Liver (tissue), 9 donors: ENCODE data around the gene THEMIS. TPM values are rescaled to one million over a fixed set of nuclear protein-coding genes. Genes with fewer than 3 reads are reported as not detected.

ENCODE experiments used
- DNase-seq: peaks from one replicate; pipeline ENCODE4 v3.0.0-alpha.2; 2017; ENCODE audit warnings: low spot score
- H3K27ac ChIP-seq, 2 donors: one replicate each; pipeline ENCODE4 v1.7.0; 2013; ENCODE audit warnings: inconsistent platforms in 2 of 2, low read length in 2 of 2, control low read depth in 1 of 2, low read depth in 1 of 2, mild to moderate bottlenecking in 1 of 2
- H3K27me3 ChIP-seq, 4 donors: one replicate each; pipeline versions ENCODE4 v1.6.1 to v1.7.0; 2013; ENCODE audit warnings: low read length in 3 of 4, inconsistent platforms in 1 of 4, mild to moderate bottlenecking in 1 of 4, moderate library complexity in 1 of 4; ENCODE audit not compliant: control insufficient read depth in 4 of 4, insufficient read depth in 4 of 4
- H3K36me3 ChIP-seq, 4 donors: one replicate each; pipeline versions ENCODE4 v1.6.1 to v1.7.0; 2013; ENCODE audit warnings: low read length in 3 of 4, mild to moderate bottlenecking in 3 of 4, low read depth in 1 of 4, moderate library complexity in 1 of 4; ENCODE audit not compliant: control insufficient read depth in 4 of 4, insufficient read depth in 3 of 4
- H3K4me1 ChIP-seq, 4 donors: one replicate each; pipeline versions ENCODE4 v1.6.1 to v1.7.0; 2013; ENCODE audit warnings: low read length in 3 of 4, mild to moderate bottlenecking in 3 of 4, moderate library complexity in 1 of 4; ENCODE audit not compliant: control insufficient read depth in 4 of 4, insufficient read depth in 4 of 4
- H3K4me3 ChIP-seq, 3 donors: one replicate each; pipeline versions ENCODE4 v1.6.1 to v1.7.0; 2013; ENCODE audit warnings: low read length in 3 of 3, control low read depth in 1 of 3, low read depth in 1 of 3, mild to moderate bottlenecking in 1 of 3
- H3K9ac ChIP-seq, 2 donors: one replicate each; pipeline ENCODE4 v1.7.0; 2013; ENCODE audit warnings: low read length in 2 of 2, mild to moderate bottlenecking in 2 of 2, moderate library complexity in 2 of 2, control low read depth in 1 of 2, low read depth in 1 of 2
- H3K9me3 ChIP-seq, 4 donors: one replicate each; pipeline versions ENCODE4 v1.6.1 to v1.7.0; 2013; ENCODE audit warnings: low read length in 3 of 4; ENCODE audit not compliant: control insufficient read depth in 4 of 4
- ATF3 ChIP-seq: IDR thresholded peaks from 2 replicates; pipeline ENCODE4 v1.6.1; 2016; ENCODE audit warnings: antibody characterized with exemption
- EGR1 ChIP-seq, 2 donors: IDR thresholded peaks; 2 replicates each; pipeline ENCODE4 v1.6.1; 2016 to 2018; ENCODE audit warnings: antibody characterized with exemption in 2 of 2, low read depth in 2 of 2
- FOXA1 ChIP-seq: IDR thresholded peaks from 2 replicates; pipeline ENCODE4 v1.6.1; 2016; ENCODE audit warnings: antibody characterized with exemption
- FOXA2 ChIP-seq: IDR thresholded peaks from 2 replicates; pipeline ENCODE4 v1.6.1; 2016; ENCODE audit warnings: antibody characterized with exemption
- GABPA ChIP-seq, 2 donors: IDR thresholded peaks in 1 of 2; conservative IDR thresholded peaks in 1 of 2; 2 replicates each; pipeline ENCODE4 v1.6.1; 2016; ENCODE audit warnings: antibody characterized with exemption in 2 of 2, mild to moderate bottlenecking in 1 of 2, moderate library complexity in 1 of 2
- HNF4G ChIP-seq: IDR thresholded peaks from 2 replicates; pipeline ENCODE4 v1.6.1; 2016; ENCODE audit warnings: antibody characterized with exemption
- JUND ChIP-seq, 2 donors: IDR thresholded peaks; 2 replicates each; pipeline ENCODE4 v1.6.1; 2016; ENCODE audit warnings: antibody characterized with exemption in 2 of 2
- NR2F2 ChIP-seq: IDR thresholded peaks from 2 replicates; pipeline ENCODE4 v1.6.1; 2016; ENCODE audit warnings: antibody characterized with exemption
- RAD21 ChIP-seq, 2 donors: IDR thresholded peaks; 2 replicates each; pipeline ENCODE4 v1.6.1; 2016; ENCODE audit warnings: antibody characterized with exemption in 2 of 2, mild to moderate bottlenecking in 2 of 2
- RXRA ChIP-seq, 2 donors: IDR thresholded peaks; 2 replicates each; pipeline ENCODE4 v1.6.1; 2017 to 2018; ENCODE audit warnings: antibody characterized with exemption in 2 of 2, mild to moderate bottlenecking in 1 of 2
- SP1 ChIP-seq: IDR thresholded peaks from 2 replicates; pipeline ENCODE4 v1.6.1; 2018; ENCODE audit warnings: antibody characterized with exemption, mild to moderate bottlenecking
- TAF1 ChIP-seq: conservative IDR thresholded peaks from 2 replicates; pipeline ENCODE4 v1.6.1; 2016; ENCODE audit warnings: antibody characterized with exemption, mild to moderate bottlenecking
- YY1 ChIP-seq: IDR thresholded peaks from 2 replicates; pipeline ENCODE4 v1.6.1; 2016; ENCODE audit warnings: antibody characterized with exemption, mild to moderate bottlenecking
- ZBTB33 ChIP-seq: IDR thresholded peaks from 2 replicates; pipeline ENCODE4 v1.6.1; 2016; ENCODE audit warnings: antibody characterized with exemption
- WGBS: extraction: QIAGEN DNeasy Blood & Tissue Kit; methylation state at CpG from one replicate; pipeline ENCODE4 v1.1.7; 2013; 5-methylcytosine and 5-hydroxymethylcytosine counted together
- polyA plus RNA-seq, 2 donors: library from polyadenylated mRNA; stranded (reverse) in 1 of 2; unstranded in 1 of 2; fragments of 200-250 nt in 1 of 2; fragments of >200 nt in 1 of 2; fragmentation: Nextera tagmentation in 1 of 2; extraction: Ambion mirVana in 1 of 2; gene quantifications; one replicate each; pipeline versions ENCODE4 v1.2.1 to v1.2.3, GENCODE V29; 2013 to 2015
- total RNA-seq, 2 donors: library from RNA; depleted of rRNA; stranded (reverse); fragments of >200 nt; gene quantifications; one replicate each; pipeline ENCODE4 v1.2.3, GENCODE V29; 2014
- TF ChIP-seq, protein P1 (sequence below): IDR thresholded peaks from 2 replicates; pipeline ENCODE4 v1.6.1; 2016; ENCODE audit warnings: antibody characterized with exemption
- TF ChIP-seq, protein P2 (sequence below): IDR thresholded peaks from 2 replicates; pipeline ENCODE4 v1.6.1; 2016; ENCODE audit warnings: antibody characterized with exemption, mild to moderate bottlenecking
- TF ChIP-seq, protein P3 (sequence below): fragments of 150-350 bp; IDR thresholded peaks from 2 replicates; pipeline ENCODE4 v1.5.1; 2017; ENCODE audit warnings: improper control_type of control experiment, low read depth, low read length; ENCODE audit not compliant: missing input control
- donor health status: healthy.
- donor health status: healthy.
- donor health status: healthy.
- donor health status: healthy.
- donor health status: healthy.

THEMIS gene
- total and polyA plus RNA-seq, 4 donors = 0.05 to 0.59 (median 0.21) TPM

- Histone ChIP-seq H3K27me3 (peaks cover 0 to 2% (median 0%) of the 10 kb centered on the region in 4 donors), H3K9me3 (no peaks in the 10 kb centered on the region), H3K4me3 (no peak overlapping the region), H3K9ac (no peak overlapping the region), H3K36me3 (no peaks in the 10 kb centered on the region), H3K4me1 (no peaks in the 10 kb centered on the region), H3K27ac (no peak overlapping the region)
- WGBS = 68% methylated on average over 2 of the region's 2 CpGs
- TF ChIP-seq, protein P1, sequence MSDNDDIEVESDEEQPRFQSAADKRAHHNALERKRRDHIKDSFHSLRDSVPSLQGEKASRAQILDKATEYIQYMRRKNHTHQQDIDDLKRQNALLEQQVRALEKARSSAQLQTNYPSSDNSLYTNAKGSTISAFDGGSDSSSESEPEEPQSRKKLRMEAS = no peak
- no peak for TF ChIP-seq ZBTB33
- TF ChIP-seq FOXA2 = no peak
- TF ChIP-seq, protein P2, sequence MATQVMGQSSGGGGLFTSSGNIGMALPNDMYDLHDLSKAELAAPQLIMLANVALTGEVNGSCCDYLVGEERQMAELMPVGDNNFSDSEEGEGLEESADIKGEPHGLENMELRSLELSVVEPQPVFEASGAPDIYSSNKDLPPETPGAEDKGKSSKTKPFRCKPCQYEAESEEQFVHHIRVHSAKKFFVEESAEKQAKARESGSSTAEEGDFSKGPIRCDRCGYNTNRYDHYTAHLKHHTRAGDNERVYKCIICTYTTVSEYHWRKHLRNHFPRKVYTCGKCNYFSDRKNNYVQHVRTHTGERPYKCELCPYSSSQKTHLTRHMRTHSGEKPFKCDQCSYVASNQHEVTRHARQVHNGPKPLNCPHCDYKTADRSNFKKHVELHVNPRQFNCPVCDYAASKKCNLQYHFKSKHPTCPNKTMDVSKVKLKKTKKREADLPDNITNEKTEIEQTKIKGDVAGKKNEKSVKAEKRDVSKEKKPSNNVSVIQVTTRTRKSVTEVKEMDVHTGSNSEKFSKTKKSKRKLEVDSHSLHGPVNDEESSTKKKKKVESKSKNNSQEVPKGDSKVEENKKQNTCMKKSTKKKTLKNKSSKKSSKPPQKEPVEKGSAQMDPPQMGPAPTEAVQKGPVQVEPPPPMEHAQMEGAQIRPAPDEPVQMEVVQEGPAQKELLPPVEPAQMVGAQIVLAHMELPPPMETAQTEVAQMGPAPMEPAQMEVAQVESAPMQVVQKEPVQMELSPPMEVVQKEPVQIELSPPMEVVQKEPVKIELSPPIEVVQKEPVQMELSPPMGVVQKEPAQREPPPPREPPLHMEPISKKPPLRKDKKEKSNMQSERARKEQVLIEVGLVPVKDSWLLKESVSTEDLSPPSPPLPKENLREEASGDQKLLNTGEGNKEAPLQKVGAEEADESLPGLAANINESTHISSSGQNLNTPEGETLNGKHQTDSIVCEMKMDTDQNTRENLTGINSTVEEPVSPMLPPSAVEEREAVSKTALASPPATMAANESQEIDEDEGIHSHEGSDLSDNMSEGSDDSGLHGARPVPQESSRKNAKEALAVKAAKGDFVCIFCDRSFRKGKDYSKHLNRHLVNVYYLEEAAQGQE = no peak
- TF ChIP-seq RXRA (IDR thresholded peaks at IDR 0.05) = no peak
- no peak for TF ChIP-seq GABPA (IDR thresholded peaks at IDR 0.05 in 1 of 2, conservative IDR thresholded peaks at IDR 0.05 in 1 of 2)
- TF ChIP-seq YY1 = no peak
- TF ChIP-seq JUND (IDR thresholded peaks at IDR 0.05) = no peak
- no peak for TF ChIP-seq FOXA1
- TF ChIP-seq EGR1 (IDR thresholded peaks at IDR 0.05; ENCODE audit: low read depth in 2 of 2) = no peak
- no peak for DNase-seq
Observed at GRCh38 chr6:127717384-127717783, 183.5 kb downstream of the THEMIS start.

- DNase-seq = no peak
- Histone ChIP-seq H3K36me3 (no peaks in the 10 kb centered on the region), H3K4me3 (no peak overlapping the region), H3K9me3 (no peaks in the 10 kb centered on the region), H3K27me3 (peaks cover 0 to 2% (median 0%) of the 10 kb centered on the region in 4 donors), H3K9ac (no peak overlapping the region), H3K4me1 (no peaks in the 10 kb centered on the region), H3K27ac (no peak overlapping the region)
- TF ChIP-seq YY1 = no peak
- no peak for TF ChIP-seq TAF1
- no peak for TF ChIP-seq FOXA2
- TF ChIP-seq GABPA (IDR thresholded peaks at IDR 0.05 in 1 of 2, conservative IDR thresholded peaks at IDR 0.05 in 1 of 2) = no peak
- TF ChIP-seq SP1 = no peak
- TF ChIP-seq NR2F2 = no peak
- no peak for TF ChIP-seq JUND (IDR thresholded peaks at IDR 0.05)
- TF ChIP-seq ATF3 = no peak
- TF ChIP-seq, protein P3, sequence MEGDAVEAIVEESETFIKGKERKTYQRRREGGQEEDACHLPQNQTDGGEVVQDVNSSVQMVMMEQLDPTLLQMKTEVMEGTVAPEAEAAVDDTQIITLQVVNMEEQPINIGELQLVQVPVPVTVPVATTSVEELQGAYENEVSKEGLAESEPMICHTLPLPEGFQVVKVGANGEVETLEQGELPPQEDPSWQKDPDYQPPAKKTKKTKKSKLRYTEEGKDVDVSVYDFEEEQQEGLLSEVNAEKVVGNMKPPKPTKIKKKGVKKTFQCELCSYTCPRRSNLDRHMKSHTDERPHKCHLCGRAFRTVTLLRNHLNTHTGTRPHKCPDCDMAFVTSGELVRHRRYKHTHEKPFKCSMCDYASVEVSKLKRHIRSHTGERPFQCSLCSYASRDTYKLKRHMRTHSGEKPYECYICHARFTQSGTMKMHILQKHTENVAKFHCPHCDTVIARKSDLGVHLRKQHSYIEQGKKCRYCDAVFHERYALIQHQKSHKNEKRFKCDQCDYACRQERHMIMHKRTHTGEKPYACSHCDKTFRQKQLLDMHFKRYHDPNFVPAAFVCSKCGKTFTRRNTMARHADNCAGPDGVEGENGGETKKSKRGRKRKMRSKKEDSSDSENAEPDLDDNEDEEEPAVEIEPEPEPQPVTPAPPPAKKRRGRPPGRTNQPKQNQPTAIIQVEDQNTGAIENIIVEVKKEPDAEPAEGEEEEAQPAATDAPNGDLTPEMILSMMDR = no peak
- no peak for TF ChIP-seq ZBTB33
- TF ChIP-seq EGR1 (IDR thresholded peaks at IDR 0.05; ENCODE audit: low read depth in 2 of 2) = no peak
- TF ChIP-seq RXRA (IDR thresholded peaks at IDR 0.05) = no peak
- TF ChIP-seq RAD21 (IDR thresholded peaks at IDR 0.05) = no peak
- TF ChIP-seq FOXA1 = no peak
- no peak for TF ChIP-seq HNF4G
- TF ChIP-seq, protein P1 = no peak
- TF ChIP-seq, protein P2 = no peak
- 84% methylated on average over 2 of the region's 2 CpGs for WGBS
Observed at GRCh38 chr6:127716465-127716864, 184.4 kb downstream of the THEMIS start.
